Fibroblast of the aortic adventitia (primary cell): Measurements from ENCODE around the gene QRICH2. TPM values are rescaled to one million over a fixed set of nuclear protein-coding genes. Genes with fewer than 3 reads are reported as not detected.
A peak's percentile ranks its signal among the peaks of the same experiment; 100 is the strongest.

Source experiments
- DNase-seq: peaks from one replicate; pipeline ENCODE4 v3.0.0-alpha.2; 2010; ENCODE audit warnings: low read depth
- H3K4me3 ChIP-seq: 2 replicates; pipeline ENCODE4 v1.5.1; 2011; ENCODE audit warnings: low read depth, mild to moderate bottlenecking, control low read depth, low read length, moderate library complexity
- CTCF ChIP-seq: IDR thresholded peaks from 2 replicates; pipeline ENCODE4 v1.5.1; 2011; ENCODE audit warnings: mild to moderate bottlenecking, low read length, control low read depth, inconsistent platforms; ENCODE audit not compliant: insufficient read depth
- total RNA-seq: library from RNA; depleted of rRNA; stranded (reverse); fragments of >200 nt; gene quantifications from 2 replicates; pipeline ENCODE4 v1.2.3, GENCODE V29; 2012; ENCODE audit warnings: low replicate concordance

The QRICH2 gene
- total RNA-seq, 1 donor, result 1.8 TPM

DNA sequence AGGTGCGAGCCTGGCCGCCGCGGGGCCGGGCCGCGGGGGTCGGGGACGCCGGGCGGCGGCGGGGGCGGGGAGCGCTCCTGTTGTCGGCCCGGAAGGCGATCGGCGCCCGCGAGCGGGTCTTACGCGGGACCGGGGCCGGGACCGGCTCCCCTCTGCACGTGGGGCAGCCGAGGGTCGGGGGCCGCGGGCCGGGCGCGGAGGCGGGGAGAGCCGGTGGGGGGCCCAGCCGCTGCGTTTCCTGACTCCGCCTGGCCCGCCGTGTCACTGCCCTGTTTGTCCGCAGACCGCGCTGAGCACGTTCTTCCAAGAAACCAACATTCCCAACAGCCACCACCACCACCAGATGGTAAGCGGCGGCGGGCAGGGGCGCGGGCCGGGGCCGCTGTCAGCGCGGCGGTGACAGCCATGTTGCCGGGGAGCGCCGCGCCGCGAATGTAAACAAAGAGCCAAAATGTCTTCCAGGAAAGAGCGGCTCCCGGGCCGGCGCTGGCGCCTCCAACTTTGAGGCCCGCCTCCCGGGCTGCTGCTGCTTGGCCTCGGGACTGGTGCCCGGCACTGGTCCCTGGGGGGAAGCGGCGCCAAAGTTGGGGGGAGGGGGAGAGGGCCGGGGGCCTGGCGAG lies 42.3 kb downstream of the QRICH2 start:
- TF ChIP-seq CTCF, result no peak
- peak; percentile 52 for DNase-seq
- peak overlapping the region; percentile 80 for H3K4me3 ChIP-seq

DNA sequence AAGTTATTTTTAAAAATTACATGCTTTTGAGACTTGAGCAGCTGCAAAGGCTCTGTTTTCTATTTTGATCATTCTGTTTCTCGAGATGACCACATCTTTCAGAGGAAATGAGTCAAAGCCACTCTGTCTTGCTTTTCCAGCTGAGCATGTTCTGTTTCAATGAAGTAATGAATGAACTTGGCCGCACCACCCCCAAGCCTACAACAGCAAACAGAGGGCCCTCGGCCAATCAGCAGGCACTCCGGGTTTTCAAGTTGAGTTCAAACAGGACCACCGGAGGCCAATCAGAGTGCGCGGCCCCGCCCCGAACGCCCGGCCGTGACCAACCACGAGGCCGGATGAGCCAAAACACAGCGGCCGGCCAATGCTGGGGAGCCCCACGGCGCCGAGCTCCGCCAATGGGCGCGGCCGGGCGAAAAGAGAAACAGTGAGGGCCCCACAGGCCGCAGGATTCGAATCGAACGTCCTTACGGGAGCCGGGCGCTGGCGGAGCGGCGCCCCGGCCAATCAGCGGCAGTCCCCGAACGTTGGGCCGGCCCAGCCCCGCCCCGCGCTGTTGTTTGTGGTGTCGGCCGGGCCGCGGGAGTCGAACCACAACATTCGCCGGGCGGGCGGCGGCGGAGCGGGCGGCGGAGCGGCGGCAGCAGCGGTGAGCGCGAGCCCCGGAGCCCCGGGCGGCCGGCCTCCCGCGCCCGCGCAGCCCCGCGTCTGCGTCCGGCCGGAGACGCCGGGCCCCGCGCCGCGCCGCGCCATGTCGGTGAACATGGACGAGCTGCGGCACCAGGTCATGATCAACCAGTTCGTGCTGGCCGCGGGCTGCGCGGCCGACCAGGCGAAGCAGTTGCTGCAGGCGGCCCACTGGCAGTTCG lies 43.1 kb downstream of the QRICH2 start, which contains the start of gene UBALD2:
UBALD2 (plus strand) TSS at position 594 of the 869 bp plus-strand sequence; CDS start at position 752, 158 bp downstream.
- TF ChIP-seq CTCF, result no peak
- DNase-seq, result peak; percentile 100
- H3K4me3 ChIP-seq, result peak within 1 kb of the TSS; percentile 80

DNA sequence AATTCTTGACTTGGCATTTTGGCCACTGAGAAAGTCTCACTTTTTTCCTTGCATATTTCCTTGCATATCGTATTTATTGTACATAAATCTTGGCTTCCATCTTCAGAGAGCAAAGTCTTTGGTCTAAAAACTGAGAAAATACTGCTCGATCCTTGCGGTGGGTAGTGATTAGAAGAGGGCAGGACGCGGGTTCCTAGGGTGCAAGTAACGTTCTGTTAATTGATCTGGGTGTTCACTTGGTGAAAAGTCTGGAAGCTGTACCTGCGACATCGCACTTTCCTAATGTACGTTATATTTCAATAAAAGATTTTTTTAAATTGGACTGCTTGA lies 43.7 kb downstream of the QRICH2 start:
- DNase-seq, result no peak
- H3K4me3 ChIP-seq, result peak overlapping the region; percentile 47
- no peak for TF ChIP-seq CTCF

- no peak overlapping the region for H3K4me3 ChIP-seq
- no peak for TF ChIP-seq CTCF
- no peak for DNase-seq
Observed at GRCh38 chr17:76263896-76264295, 44.2 kb downstream of the QRICH2 start.

- H3K4me3 ChIP-seq, result no peak overlapping the region
- no peak for DNase-seq
- TF ChIP-seq CTCF, result no peak
Observed at GRCh38 chr17:76262732-76263344, 45.2 kb downstream of the QRICH2 start.

DNA sequence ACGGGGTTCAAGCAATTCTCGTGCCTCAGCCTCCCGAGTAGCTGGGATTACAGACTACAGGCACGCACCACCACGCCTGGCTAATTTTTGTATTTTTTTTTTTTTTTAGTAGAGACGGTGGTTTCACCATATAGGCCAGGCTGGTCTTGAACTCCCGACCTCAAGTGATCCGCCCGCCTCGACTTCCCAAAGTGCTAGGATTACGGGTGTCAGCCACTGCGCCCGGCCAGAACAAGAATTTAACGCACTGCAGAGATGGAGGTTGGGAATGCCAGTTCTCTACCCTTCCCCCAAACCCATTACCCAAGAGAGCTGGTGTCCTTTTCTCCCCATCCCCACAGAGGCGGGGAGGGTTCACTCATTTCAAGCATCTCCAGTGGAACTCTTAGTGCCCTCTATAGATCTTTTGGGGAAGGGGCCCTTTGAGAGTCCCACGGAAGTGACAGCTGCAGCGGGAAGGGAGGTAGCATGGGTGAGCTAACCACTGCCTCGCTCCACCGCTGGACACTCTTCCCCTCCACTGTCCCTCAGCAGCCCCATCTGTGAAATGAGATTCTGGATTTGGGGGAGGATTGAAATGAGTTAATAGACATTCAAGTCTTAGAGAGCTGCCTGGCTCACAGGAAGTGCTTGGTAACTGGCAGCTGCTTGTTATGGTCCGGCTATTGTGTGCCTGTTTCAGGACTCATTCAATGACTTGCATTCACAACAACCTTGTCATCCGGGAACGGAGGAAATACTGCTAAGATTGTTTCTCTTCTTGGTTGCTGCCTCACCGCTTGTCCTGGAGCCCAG lies 46.5 kb downstream of the QRICH2 start:
- TF ChIP-seq CTCF, result no peak
- H3K4me3 ChIP-seq, result no peak overlapping the region
- peak; percentile 22 for DNase-seq
